HG03565 (cell line): Measurements from ENCODE around the gene KCNA4.
A peak's percentile ranks its signal among the peaks of the same experiment; 100 is the strongest.
"Not testable (repeated sequence)": the region's sequence is repeated elsewhere in the genome, so short reads cannot be mapped to it uniquely, and the experiment has no call there.

Experiments
- ATAC-seq: cut with Tn5 transposase; IDR thresholded peaks from one replicate; pipeline ENCODE4 v1.9.1; 2021; ENCODE audit warnings: mild to moderate bottlenecking, moderate library complexity; ENCODE audit not compliant: unreplicated experiment

The KCNA4 gene

DNA sequence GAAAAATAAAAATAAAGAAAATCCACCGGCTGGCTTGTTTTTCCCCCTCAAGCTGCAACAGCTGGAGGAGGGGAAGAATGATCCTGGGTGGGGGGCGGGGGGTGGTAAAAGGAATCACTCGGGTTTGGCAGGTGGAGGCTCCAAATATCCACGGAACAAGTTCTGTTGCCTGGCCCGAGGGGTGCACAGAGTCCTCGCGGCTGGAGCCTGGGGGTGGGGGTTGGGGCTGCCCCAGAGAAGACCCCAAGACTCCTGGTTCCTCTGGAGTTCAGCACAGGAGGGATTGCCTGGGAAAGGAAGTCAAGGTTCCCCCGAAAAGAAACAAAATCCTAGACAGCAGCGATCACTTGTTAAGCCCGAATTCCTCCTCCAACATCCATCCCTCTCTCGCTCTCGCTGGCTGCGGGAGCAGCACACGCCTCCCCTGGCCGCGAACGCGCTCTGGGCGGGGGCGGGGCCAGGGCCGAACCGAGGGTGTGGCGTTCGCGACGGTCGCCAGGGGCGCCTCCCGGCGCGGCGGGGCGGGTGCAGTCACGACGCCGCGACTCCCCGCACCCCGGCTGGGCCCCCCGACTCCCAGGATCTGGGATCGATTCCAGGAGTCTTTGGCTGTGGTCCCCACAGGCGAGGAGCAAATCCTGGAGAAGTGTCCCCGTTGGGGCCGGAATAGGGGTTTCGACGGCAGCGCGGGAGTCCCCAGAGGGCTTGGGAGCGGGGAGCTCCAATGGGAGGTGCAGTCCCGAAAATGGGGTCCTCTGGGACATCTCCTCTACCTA is at the start of gene KCNA4:
Gene KCNA4, minus strand, starts transcription at position 443 of the 776 bp plus-strand sequence. CDS start 4,352 bp downstream, outside the sequence.
- no peak for ATAC-seq

DNA sequence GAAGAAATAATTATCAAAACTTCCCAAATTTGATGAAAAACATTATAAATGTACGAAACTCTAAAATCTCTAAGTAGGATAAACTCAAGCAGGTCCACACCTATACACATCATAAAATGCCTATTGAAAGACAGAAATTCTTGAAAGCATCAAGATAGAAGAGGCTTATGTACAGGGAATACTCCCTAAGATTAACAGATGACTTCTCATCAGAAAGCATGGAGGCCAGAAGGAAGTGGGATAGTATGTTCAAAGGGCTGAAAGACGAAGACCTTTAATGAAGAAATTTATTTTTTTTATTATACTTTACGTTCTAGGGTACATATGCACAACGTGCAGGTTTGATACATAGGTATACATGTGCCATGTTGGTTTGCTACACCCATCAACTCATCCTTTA is 45.3 kb upstream of the KCNA4 start:
- ATAC-seq, result no peak

DNA sequence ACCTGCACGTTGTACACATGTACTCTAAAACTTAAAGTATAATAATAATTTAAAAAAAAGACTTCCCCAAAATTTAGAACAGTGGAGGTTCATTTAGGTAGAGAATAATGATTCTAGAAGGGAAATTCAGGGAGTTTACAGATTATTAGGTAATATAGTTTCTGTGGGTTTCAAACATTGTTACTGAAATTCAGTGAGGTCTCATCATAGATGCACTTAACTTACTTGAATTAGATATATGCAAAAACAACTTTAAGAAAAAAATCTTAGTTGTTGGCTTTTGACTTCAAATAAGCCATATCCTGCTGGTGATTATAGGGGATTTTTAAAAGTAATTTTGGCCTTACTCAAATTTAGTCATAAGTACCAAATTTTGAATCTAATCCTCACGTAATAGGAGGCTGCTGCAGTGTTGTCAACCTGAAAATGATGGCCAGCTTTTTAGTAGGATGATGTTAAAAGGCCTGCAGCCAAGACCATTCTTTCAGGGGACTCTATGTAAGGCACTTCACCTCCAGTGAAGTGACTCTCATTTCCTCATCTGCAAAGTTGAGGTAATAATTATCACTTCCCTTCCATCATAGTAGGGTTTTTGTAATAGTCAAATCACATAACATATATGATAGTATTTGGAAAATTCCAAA is 42.5 kb upstream of the KCNA4 start:
- peak; percentile 34 for ATAC-seq

DNA sequence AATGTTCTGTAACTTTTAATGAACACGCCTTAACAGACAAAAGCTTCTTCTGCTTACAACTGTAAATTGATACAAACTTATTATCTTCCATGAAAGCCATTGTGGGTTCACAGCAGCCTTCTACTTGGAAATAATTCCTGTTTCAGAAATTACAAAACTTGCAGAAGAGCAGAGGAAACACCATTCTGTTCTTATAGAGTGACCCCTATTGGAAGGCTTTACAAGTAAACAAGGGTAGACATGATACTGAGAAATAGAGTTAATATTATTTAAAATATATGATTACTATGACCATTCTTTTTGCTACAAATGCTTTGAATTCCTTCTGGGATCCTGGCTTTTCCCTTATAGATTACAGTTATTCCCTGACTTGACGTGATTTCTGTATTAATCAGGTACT is 32.4 kb upstream of the KCNA4 start:
- ATAC-seq, result no peak

DNA sequence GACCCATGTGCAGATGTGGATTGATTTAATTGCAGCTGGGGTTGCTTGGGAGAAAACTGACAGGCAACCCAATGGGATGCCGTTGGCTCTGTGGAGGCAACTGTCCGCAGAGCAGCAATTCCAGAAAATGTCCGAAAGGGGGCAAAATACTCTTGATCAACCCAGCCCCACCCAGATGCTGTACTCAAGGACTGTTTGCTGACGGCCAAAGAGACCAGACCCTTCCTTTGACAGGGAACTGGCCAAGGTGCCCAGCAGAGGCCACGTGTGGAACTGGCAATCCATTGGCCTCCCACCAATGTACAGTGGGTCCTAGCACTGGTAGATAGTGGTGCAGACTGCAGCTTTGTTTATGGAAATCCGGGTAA is 29.7 kb upstream of the KCNA4 start:
- no peak for ATAC-seq

DNA sequence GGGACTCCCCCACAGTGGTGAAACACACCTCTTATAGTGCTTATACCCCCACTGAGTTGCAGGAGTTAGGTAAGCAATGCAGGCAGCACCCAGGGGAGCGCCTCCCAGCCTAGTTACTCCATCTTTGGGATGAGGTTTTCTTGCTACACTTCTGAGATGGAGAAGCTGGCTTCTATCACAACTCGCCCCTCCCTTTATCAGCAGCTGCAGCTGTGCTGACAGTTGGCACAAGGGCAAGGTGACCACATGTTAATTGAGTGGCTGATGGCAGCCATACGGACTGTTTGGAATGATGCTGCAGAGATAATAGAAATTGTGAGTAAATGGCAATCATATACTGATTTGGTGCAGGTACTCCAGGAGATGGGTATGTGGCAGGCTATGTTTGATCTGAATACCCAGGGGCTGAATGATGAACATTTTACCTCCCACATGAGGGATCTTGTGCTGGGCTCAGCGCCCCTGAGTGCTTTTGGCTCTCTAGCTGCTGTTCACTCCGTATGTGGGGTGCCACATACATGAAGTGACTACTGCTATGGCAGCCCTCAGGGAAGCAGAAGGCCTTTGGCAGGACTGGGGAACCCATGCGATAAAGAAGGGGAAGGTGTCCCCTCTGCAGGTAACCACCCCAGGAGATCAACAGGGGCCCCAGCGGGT is 29.2 kb upstream of the KCNA4 start:
- ATAC-seq, result no peak

DNA sequence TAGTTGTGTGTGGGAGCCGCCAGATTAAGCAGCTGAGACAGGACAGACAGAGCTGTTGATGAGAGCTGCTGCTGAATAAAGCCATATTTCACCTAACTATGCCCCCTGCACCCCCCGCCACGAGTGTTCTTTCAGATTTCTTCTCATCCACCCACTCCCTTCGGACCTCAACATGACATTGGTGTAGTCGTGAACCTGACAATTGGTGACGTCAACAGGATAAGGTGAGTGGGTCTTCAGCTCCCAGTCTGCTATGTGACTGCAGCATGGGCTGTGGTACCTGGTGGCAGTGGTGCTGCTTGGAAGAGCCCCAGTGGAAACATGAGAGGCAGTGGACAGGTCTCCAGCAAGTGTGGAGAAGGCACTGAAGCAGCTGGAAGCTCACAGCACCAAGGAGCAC is 28.3 kb upstream of the KCNA4 start:
- no peak for ATAC-seq

DNA sequence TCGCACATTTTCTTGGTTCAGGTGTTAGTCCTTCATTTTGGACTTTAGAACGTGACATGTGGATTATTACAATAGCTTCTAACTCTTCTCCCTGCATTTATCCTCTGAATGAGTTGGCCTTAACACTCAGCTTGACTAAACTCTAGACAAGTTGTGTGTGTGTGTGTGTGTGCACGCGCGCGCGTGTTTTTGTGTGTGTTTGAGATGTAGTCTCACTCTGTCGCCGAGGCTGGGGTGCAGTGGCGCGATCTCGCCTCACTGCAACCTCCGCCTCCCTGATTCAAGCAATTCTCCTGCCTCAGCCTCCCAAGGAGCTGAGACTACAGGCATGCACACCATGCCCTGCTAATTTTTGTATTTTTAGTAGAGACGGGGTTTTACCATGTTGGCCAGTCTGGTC is 24.3 kb upstream of the KCNA4 start:
- no peak for ATAC-seq

DNA sequence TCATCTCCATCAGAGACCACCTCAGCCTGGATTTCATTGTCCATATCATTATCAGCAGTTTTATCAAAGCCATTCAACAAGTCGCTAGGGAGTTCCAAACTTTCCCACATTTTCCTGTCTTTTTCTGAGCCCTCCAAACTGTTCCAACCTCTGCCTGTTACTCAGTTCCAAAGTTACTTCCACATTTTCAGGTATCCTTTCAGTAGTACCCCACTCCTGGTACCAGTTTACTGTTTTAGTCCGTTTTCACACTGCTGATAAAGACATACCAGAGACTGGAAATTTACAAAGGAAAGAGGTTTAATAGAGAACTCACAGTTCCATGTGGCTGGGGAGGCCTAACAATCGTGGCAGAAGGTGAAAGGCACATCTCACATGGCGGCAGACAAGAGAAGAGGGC is 17.9 kb upstream of the KCNA4 start:
- not testable (repeated sequence) for ATAC-seq

DNA sequence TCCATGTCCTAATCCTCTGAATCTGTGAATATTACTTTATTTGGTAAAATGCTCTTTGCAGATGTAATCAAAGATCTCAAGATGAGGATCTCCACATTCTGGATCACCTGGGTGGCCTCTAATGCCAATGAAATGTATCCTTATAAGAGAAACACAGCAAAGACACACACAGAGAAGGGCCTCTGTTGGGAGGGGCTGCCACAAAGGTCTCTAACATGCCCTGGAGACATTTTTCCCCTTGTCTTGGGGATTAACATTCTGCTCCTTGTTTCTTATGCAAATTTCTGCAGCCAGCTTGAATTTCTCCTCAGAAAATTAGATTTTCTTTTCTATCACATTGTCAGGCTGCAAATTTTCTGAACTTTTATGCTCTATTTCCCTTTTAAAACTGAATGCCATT is 17.3 kb upstream of the KCNA4 start:
- not testable (repeated sequence) for ATAC-seq

DNA sequence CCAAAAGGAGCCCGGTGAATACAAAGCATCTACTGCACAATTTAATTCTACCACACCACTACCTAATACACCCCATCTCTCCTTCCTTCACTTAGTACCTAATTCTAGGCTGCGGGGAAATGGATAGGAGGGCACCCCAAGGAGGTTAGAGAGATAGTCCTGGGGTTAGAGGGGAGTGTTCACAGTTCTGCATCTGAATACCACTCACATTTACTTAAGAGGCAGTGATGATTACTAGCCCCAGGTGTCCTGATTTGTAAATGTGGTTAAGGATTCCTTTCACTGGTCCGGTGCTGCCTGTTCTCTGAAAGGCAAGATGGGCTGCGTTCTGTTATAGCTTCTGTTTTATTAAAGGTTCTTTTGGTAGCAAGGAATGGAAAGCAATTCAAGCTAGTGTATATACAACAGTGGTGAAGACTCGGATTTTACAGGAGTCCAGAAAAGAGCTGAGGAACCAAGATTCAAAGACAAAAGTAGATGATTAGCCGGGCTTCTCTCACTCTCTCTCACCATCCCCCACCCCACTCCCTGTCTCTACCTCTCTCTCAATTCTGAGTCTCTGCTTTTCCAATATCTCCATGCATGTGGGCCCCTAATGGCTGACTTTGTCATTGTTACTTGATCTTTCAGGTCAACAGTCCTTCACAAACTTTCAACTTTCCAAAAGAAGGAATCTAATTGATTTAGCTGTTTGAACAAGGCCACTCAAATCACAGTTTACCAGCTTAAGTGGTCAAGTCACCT is 8.7 kb upstream of the KCNA4 start:
- no peak for ATAC-seq

DNA sequence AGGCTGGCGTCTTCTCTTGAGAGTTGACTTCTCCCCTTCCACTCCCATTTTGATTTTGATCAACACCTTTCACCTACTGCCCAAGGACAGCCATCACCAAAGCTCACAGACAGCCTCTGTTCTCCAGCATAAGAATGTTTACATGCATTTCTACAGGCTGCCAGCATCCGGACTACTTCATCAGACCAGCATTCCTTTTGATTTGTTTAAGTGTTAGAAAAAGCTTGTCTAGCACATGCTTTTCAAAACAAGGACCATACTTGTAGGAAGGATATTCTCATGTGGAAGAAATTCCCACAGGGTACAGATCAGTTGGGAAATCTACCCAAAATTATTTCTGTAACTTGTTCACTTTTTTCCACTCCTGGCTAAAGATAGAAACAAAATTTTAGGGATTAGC is 6.2 kb upstream of the KCNA4 start:
- no peak for ATAC-seq

DNA sequence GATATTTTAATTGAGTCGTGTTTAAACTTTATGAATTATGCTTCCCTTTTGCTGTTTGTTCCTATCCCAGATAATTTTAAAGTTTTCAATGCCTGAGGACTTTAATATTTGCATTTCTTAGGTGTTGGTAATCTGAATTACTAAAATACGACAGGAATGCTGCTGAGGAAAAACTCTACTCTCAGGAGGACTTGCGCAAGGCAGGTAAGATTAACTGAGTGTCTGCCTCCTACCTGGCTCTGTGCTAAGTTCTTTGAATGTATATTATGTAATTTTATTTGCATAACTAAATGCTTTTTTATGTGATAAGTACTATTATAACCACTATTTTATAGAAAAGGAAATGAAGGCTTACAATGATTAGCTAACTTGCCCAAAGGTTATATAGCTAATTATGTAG is 2.7 kb upstream of the KCNA4 start:
- no peak for ATAC-seq

DNA sequence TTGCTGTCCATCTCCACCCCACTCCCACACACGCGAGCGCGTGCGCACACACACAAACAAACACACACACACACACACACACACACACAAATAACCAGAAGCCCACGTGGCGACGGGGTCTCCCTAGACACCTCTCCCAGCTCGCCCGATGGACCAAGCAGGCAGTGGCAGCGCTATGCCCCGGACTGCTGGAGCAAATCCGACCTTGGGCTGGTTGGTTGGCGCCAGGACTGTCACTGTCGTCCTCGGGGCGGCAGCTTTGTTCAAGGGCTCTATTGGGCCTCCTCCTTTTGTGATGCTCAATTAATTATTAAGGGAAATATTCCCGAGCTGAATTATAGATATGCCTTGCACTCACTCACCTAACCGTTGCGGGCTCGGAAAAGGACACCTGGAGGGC is 1.7 kb upstream of the KCNA4 start:
- ATAC-seq, result no peak

DNA sequence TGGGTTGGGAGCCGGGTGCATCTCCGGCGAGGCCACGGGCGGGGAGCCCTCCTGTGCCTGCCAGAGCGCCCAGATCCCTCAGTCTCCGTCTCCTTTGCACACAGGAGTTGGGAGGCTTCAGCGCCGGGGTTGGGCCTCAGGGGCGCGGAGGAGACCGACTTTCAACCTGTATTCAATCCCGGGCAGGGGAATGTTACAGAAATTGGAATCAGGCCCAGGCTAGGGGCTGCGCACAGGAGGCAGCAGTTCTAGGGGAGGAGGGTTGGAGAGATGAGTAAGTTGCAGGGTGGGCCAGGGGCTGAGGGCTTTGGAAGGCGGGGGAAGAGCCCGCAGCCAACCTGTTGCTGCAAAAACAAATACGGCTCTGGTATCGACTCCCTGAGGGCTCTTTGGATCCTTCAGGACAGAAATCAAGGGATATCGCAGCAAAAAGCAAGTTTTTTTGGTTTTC is 640 bp upstream of the KCNA4 start:
- ATAC-seq, result no peak

DNA sequence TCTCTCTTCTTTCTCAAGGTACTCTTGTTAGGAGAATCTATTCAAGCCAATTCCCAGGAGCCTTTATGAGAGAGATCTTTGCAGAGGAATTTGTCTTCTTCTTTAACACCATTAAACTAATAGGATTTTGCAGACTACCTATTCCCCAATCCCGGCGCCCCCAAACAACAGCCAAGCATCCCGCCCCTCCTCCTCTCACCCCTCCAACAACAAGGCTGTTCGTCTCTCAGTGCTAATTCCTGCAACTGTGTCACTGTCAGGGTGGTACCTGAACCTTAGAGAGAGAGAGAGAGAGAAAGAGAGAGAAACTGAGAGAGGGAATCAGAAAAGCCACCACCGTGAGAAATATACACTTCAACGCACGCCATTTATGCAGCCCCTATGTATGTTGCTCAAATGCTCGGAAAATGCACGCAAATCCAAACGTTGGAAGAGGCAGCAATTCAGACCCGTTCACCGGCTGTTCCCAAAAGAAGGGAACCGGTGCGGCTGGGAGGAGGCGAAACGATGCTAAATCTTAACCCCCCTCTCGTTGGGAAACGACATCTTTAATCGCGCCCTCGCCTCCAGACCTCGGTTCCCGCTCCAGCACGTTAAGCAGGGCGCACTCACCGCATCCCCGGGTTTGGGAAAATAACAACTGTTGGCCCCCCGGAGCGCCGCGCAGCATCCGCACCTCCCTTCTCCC is 961 bp downstream of the KCNA4 start:
- no peak for ATAC-seq

DNA sequence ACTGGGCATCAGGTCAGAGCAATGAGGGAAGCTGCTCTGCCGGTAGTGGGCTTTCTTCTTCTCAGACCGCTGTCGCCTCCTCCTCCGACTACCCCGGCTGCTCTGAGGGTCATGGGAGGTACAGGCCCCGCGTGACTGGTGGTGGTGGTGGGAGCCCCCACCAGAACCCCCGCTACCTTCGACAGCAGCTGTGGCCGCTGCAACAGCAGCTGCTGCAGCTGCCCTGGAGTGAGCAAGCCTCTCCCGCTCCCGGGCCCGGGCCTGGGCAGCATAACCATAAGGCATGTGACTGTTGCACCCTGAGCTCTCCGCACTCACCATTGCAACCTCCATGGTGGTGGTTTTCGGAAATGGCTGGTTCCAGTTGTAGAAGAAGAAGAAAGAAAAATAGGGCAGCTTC is 4.5 kb downstream of the KCNA4 start:
- no peak for ATAC-seq

DNA sequence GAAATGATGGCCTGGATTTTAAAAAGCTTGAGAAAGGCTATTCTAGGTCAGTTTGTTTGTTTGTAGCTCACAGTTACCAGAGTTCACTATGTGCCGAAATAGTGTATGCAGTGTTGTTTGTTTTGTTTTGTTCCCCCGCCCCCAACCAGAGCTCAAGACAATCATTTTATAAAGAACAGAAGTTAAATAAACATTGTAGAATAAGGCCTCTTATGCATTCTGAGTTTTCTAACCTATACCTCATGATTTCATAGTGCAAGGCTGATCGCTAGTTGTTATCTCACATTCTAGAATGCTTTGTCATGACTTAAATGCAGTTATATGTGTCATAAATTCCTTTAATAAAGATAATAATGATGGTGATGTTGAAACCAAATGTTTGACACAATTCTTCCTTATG is 7.8 kb downstream of the KCNA4 start:
- ATAC-seq, result no peak

DNA sequence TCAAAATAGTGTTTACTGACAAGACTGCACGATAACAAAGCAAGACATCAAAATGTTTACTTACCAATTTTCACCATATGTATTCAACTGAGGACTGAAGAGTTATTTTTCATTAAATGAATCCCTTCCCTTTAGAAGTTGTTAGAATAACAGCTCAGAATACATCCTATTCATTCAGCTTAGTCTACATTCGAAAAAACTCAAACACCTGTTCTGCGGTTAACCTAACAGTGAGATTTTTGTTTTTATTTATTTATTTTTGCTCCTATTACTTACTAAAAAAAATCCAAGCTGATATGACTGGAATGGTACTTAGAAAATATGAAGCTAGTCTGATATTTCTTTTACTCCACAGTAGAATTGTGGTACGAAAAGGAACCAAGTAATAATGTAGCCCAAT is 10.0 kb downstream of the KCNA4 start:
- ATAC-seq, result no peak

DNA sequence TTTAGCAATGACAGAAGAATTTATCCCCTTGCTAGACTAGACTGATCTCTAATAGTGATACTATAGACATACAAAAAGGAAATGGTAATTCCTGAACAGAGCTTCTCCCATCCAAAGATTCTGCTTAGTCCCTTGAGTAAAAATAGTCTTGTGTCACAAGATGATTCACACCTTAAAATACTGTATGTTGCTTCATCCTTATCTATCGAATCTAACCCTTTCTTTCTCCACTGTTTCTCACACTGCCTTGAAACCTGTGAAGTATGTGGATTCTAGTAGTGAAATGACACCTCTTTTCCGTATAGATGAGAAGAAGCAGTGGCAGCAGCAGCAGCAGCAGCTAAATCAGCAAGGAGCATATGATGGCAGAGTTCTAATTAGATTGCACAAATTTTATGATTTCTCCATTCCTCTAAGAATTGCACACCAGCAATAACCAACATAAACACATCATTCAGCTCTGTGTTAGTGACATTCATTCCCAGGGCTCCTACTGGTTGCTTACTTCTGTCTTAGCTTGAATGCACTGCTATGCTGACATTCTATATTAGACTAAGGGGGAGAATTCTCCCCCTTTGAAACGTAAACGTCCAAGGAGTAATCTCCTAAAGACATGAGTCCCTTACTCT is 14.6 kb downstream of the KCNA4 start:
- no peak for ATAC-seq
